OCI-LY3 (cell line): ENCODE results near the gene TTLL11.
"Not testable (repeated sequence)": the region's sequence is repeated elsewhere in the genome, so short reads cannot be mapped to it uniquely, and the experiment has no call there.

Source experiments
- EZH2phosphoT487 ChIP-seq: fragments of 200-600 bp; shearing (Covaris generic); IDR thresholded peaks from 2 replicates; pipeline ENCODE4 v1.6.1; 2018; ENCODE audit warnings: antibody characterized with exemption, mixed run types, low read depth
- TF ChIP-seq, protein P1 (sequence below): fragments of 200-600, 300-600 bp; sonication (generic); IDR thresholded peaks from 2 replicates; pipeline ENCODE4 v1.5.1; 2014; ENCODE audit warnings: antibody characterized with exemption, low read length, low read depth

DNA sequence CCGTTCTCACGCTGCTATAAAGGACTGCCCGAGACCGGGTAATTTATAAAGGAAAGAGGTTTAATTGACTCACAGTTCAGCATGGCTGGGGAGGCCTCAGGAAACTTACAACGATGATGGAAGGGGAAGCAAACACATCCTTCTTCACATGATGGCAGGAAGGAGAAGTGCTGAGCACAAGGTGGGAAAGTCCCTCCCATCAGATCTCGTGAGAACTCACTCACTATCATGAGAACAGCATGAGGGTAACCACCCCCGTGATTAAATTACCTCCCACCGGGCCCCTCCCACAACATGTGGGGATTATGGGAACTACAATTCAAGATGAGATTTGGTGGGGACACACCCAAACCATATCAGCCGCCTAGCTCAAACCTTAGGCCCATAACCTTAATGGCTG lies 24.1 kb upstream of the TTLL11 start:
- TF ChIP-seq, protein P1, sequence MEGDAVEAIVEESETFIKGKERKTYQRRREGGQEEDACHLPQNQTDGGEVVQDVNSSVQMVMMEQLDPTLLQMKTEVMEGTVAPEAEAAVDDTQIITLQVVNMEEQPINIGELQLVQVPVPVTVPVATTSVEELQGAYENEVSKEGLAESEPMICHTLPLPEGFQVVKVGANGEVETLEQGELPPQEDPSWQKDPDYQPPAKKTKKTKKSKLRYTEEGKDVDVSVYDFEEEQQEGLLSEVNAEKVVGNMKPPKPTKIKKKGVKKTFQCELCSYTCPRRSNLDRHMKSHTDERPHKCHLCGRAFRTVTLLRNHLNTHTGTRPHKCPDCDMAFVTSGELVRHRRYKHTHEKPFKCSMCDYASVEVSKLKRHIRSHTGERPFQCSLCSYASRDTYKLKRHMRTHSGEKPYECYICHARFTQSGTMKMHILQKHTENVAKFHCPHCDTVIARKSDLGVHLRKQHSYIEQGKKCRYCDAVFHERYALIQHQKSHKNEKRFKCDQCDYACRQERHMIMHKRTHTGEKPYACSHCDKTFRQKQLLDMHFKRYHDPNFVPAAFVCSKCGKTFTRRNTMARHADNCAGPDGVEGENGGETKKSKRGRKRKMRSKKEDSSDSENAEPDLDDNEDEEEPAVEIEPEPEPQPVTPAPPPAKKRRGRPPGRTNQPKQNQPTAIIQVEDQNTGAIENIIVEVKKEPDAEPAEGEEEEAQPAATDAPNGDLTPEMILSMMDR, result not testable (repeated sequence)
- not testable (repeated sequence) for TF ChIP-seq EZH2phosphoT487
